Breast epithelium (tissue), 4 donors: ENCODE results near the gene ZNF423. TPM values are rescaled to one million over a fixed set of nuclear protein-coding genes. Genes with fewer than 3 reads are reported as not detected.

Experiments used
- DNase-seq, 2 donors: peaks; one replicate each; pipeline ENCODE4 v3.0.0-alpha.2; 2019; ENCODE audit warnings: low spot score in 2 of 2
- H3K27ac ChIP-seq, 2 donors: fragments of 200-600 bp; sonication (generic) in 1 of 2; one replicate each; pipeline ENCODE4 v1.5.1; 2016 to 2019; ENCODE audit warnings: mild to moderate bottlenecking in 1 of 2
- H3K27me3 ChIP-seq, 2 donors: fragments of 200-600 bp; sonication (generic) in 1 of 2; one replicate each; pipeline versions ENCODE4 v1.5.1 to v1.6.0; 2017 to 2019; ENCODE audit warnings: control low read depth in 1 of 2, mild to moderate bottlenecking in 1 of 2
- H3K36me3 ChIP-seq: fragments of 200-600 bp; one replicate; pipeline ENCODE4 v1.5.1; 2019
- H3K4me1 ChIP-seq, 2 donors: fragments of 200-600 bp; sonication (generic); one replicate each; pipeline ENCODE4 v1.5.1; 2016 to 2019; ENCODE audit warnings: control low read depth in 1 of 2
- H3K4me3 ChIP-seq, 3 donors: fragments of 200-600 bp; sonication (generic); 1 replicate in 2 of 3; 2 replicates in 1 of 3; pipeline ENCODE4 v1.5.1; 2016 to 2019; ENCODE audit warnings: mild to moderate bottlenecking in 3 of 3, moderate library complexity in 2 of 3
- H3K9me3 ChIP-seq, 2 donors: fragments of 200-600 bp; sonication (generic) in 1 of 2; one replicate each; pipeline ENCODE4 v1.5.1; 2016 to 2019; ENCODE audit warnings: control low read depth in 1 of 2
- CTCF ChIP-seq, 3 donors: fragments of 450-650 bp; IDR thresholded peaks; one replicate each; pipeline ENCODE4 v1.5.1; 2016 to 2017; ENCODE audit warnings: antibody characterized with exemption in 3 of 3, mild to moderate bottlenecking in 3 of 3, moderate library complexity in 3 of 3
- POLR2A ChIP-seq: fragments of 450-650 bp; IDR thresholded peaks from one replicate; pipeline ENCODE4 v1.6.1; 2016; ENCODE audit warnings: antibody characterized with exemption, mild to moderate bottlenecking, moderate library complexity
- POLR2AphosphoS5 ChIP-seq, 3 donors: sonication (generic); formaldehyde crosslinking; IDR thresholded peaks; one replicate each; pipeline ENCODE4 v1.6.1; 2017; ENCODE audit warnings: antibody characterized with exemption in 3 of 3
- intact Hi-C: fragments of 100-400 bp; cut with DNase I; formaldehyde crosslinking; loops from one replicate; pipeline ENCODE4 v1.15.1; 2023; ENCODE audit warnings: low total_unique reads
- total RNA-seq, 3 donors: library from RNA; depleted of rRNA; stranded (reverse); fragments of >200 nt; gene quantifications; one replicate each; pipeline ENCODE4 v1.1.0, GENCODE V29; 2016

Gene ZNF423
- total RNA-seq, 3 donors from 2014 or later, result 4.7 to 8.0 (median 5.9) TPM

DNA sequence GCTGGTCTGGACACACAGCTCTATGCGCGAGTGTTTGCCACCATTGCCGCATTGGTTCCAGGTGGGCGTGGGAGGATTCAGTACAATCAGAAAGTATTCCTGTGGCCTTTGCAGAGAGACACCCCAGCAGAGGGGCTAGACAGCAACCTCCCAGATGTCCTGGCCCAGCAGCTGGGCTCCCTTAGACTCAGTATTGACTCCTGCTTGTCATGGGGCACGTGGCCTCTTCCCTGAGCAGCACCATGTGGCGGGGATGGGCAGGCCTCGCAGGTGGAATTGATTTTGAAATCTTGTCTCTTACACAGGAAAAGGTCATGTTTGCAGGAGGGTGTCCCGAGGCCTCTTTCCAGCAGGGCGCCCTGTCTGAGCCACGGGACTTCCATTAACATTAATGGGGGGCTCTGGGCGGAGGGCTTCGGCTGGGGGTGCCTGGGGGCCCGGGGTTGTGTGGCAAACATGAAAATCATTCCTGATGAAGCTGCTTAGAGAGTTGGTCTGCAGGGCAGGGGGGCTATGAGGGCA lies 385.9 kb downstream of the ZNF423 start:
- H3K4me3 ChIP-seq, result no peak overlapping the region
- no peaks in the 10 kb centered on the region for H3K4me1 ChIP-seq
- no peaks in the 10 kb centered on the region for H3K9me3 ChIP-seq
- TF ChIP-seq CTCF (IDR thresholded peaks at IDR 0.05) (no peak), POLR2A (no peak), POLR2AphosphoS5 (IDR thresholded peaks at IDR 0.05) (no peak)
- H3K27ac ChIP-seq, result no peak overlapping the region
- H3K36me3 ChIP-seq, result no peaks in the 10 kb centered on the region
- intact Hi-C loops, result no loop called here
- H3K27me3 ChIP-seq, result peaks cover 0 to 2% of the 10 kb centered on the region in 2 donors
- DNase-seq, result no peak

- TF ChIP-seq CTCF (IDR thresholded peaks at IDR 0.05) (no peak), POLR2AphosphoS5 (IDR thresholded peaks at IDR 0.05) (no peak), POLR2A (no peak)
- H3K4me1 ChIP-seq, result no peaks in the 10 kb centered on the region
- DNase-seq, result no peak
- no peaks in the 10 kb centered on the region for H3K36me3 ChIP-seq
- H3K27me3 ChIP-seq, result peaks cover 0 to 9% of the 10 kb centered on the region in 2 donors
- no peaks in the 10 kb centered on the region for H3K9me3 ChIP-seq
- intact Hi-C loops, result no loop called here
- no peak overlapping the region for H3K27ac ChIP-seq
- no peak overlapping the region for H3K4me3 ChIP-seq
Observed at GRCh38 chr16:49469311-49469670, 386.6 kb downstream of the ZNF423 start.

DNA sequence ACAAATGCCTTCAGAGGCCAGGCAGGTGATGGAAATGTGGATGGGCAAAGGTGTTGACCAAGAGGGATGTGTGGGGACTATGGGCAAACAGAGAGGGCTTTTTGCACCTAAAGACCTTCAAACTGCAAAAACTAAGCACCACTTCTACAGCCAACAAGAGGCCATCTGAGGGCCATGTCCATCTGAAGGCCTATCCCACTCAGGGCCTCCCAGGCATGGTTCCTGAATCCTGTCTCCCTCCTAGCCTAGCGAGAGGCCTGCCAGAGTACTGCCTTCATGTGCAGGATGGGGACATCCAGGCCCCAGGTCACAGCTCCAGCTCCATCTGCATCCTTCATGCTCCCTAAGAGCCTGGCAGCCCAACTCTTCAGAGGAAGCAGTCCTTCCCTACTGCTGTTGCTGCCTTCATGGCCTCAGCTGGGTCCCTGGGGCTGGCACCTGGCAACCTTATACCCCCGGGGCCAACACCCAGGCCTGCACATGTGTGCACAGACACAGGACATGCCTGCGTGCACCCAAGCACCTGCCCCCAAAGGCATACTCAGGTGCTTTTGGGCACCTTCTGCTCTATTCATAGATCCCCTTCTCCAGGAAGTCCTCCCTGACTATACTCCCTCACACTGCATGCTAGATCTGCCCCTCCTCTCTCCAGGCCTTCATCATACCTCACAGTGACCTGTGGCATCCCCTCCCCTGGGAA lies 387.2 kb downstream of the ZNF423 start:
- peaks cover 0 to 12% of the 10 kb centered on the region in 2 donors for H3K27me3 ChIP-seq
- H3K4me3 ChIP-seq, result no peak overlapping the region
- no peaks in the 10 kb centered on the region for H3K9me3 ChIP-seq
- H3K27ac ChIP-seq, result no peak overlapping the region
- TF ChIP-seq POLR2AphosphoS5 (IDR thresholded peaks at IDR 0.05) (no peak), POLR2A (no peak), CTCF (IDR thresholded peaks at IDR 0.05) (no peak)
- intact Hi-C loops, result no loop called here
- DNase-seq, result no peak
- no peaks in the 10 kb centered on the region for H3K4me1 ChIP-seq
- H3K36me3 ChIP-seq, result no peaks in the 10 kb centered on the region

DNA sequence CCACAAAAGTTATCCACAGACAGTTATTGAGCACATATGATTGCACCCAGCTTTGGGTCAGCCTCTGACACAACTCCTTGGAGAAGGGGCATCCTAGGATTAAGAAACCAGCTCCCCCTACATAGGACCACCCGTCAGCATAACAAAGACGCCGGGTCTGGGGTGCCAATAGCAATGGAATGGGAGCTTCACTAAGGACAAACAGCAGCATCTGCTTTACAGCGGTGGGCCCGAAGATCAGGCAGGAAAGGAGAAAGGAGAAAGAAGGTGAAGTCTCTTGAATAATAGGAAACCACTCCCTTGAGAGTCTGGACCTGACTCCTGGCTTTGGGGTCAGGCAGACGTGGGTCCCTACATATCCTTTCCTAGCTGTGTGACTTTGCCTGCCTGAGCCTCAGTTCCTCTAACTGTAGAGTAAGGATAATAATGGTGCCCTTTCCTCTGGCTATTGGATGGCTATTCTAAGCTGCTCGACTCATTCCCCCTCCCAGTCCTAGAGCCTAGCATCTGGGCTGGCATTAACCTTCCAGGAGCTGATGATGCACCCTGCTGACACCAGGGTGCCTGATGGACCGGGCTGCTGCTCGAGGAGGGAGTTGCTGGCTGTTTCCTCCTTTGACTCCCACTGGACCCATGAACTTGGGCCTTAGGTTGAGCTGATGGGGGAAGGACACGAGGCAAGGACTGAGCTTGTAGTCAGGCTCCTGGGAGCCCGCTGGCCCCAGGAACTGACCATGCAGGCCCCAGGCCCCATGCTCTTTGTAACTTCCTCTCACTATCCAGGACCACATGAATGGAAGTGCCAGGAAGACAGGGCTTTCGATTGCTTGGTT lies 388.2 kb downstream of the ZNF423 start:
- no peak overlapping the region for H3K27ac ChIP-seq
- H3K36me3 ChIP-seq, result no peaks in the 10 kb centered on the region
- H3K9me3 ChIP-seq, result no peaks in the 10 kb centered on the region
- H3K4me3 ChIP-seq, result no peak overlapping the region
- TF ChIP-seq CTCF (IDR thresholded peaks at IDR 0.05), result no peak
- no peak for TF ChIP-seq POLR2A
- peak in 1 of 2 donors; percentile 6 for DNase-seq
- intact Hi-C loops, result no loop called here
- H3K4me1 ChIP-seq, result no peaks in the 10 kb centered on the region
- H3K27me3 ChIP-seq, result peaks cover 0 to 12% of the 10 kb centered on the region in 2 donors

GRCh38 chr16:49466881-49467280 lies 389.0 kb downstream of the ZNF423 start:
- no peak for TF ChIP-seq CTCF (IDR thresholded peaks at IDR 0.05)
- TF ChIP-seq POLR2AphosphoS5 (IDR thresholded peaks at IDR 0.05), result no peak
- TF ChIP-seq POLR2A, result no peak
- no peak for DNase-seq
- Histone ChIP-seq H3K9me3 (no peaks in the 10 kb centered on the region), H3K27me3 (peaks cover 0 to 12% of the 10 kb centered on the region in 2 donors), H3K27ac (no peak overlapping the region), H3K36me3 (no peaks in the 10 kb centered on the region), H3K4me1 (no peaks in the 10 kb centered on the region), H3K4me3 (no peak overlapping the region)
- intact Hi-C loops, result no loop called here
